SK-N-SH treated with all-trans-retinoic acid at 6 μM for 48 hours (cell line): ENCODE measurements around the gene ZNF500.

Source experiments
- ATAC-seq: fragments of 200-7000 bp; cut with Tn5 transposase; 3 replicates; pipeline ENCODE4 v1.9.1; 2020; ENCODE audit warnings: mild to moderate bottlenecking, moderate library complexity
- ARNTL ChIP-seq: fragments of 450-650 bp; formaldehyde crosslinking; IDR thresholded peaks from 2 replicates; pipeline ENCODE4 v1.5.0; 2020; ENCODE audit warnings: low read depth, mild to moderate bottlenecking, moderate library complexity, borderline replicate concordance
- BACH2 ChIP-seq: fragments of 250-450 bp; sonication (Bioruptor Pico); IDR thresholded peaks from 2 replicates; pipeline ENCODE4 v1.9.0; 2021; ENCODE audit warnings: mild to moderate bottlenecking, borderline replicate concordance
- CSRNP3 ChIP-seq: fragments of 250-450 bp; sonication (Bioruptor Pico); IDR thresholded peaks from 2 replicates; pipeline ENCODE4 v1.5.1; 2021; ENCODE audit warnings: mild to moderate bottlenecking, moderate library complexity
- ESRRG ChIP-seq: fragments of 250-450 bp; sonication (Bioruptor Pico); IDR thresholded peaks from 2 replicates; pipeline ENCODE4 v1.6.1; 2021; ENCODE audit warnings: mild to moderate bottlenecking
- GLIS3 ChIP-seq: fragments of 250-450 bp; sonication (Bioruptor Pico); IDR thresholded peaks from 2 replicates; pipeline ENCODE4 v1.5.0; 2020; ENCODE audit warnings: mild to moderate bottlenecking, moderate library complexity
- ISL1 ChIP-seq: fragments of 250-450 bp; sonication (Bioruptor Pico); IDR thresholded peaks from 2 replicates; pipeline ENCODE4 v2.1.2; 2022; ENCODE audit warnings: mild to moderate bottlenecking, moderate library complexity
- OSR1 ChIP-seq: fragments of 250-450 bp; sonication (Bioruptor Pico); IDR thresholded peaks from 2 replicates; pipeline ENCODE4 v1.8.0; 2022; ENCODE audit warnings: moderate library complexity, mild to moderate bottlenecking, inconsistent platforms
- PATZ1 ChIP-seq: fragments of 250-450 bp; sonication (Bioruptor Pico); IDR thresholded peaks from 2 replicates; pipeline ENCODE4 v1.8.0; 2020; ENCODE audit warnings: mild to moderate bottlenecking, moderate library complexity, borderline replicate concordance
- PPARA ChIP-seq: fragments of 250-450 bp; sonication (Bioruptor Pico); IDR thresholded peaks from 2 replicates; pipeline ENCODE4 v1.5.0; 2020; ENCODE audit warnings: mild to moderate bottlenecking, borderline replicate concordance
- RARB ChIP-seq: fragments of 250-450 bp; sonication (Bioruptor Pico); IDR thresholded peaks from 2 replicates; pipeline ENCODE4 v1.8.0; 2021; ENCODE audit warnings: mild to moderate bottlenecking, moderate library complexity
- SNAI2 ChIP-seq: fragments of 250-450 bp; sonication (Bioruptor Pico); IDR thresholded peaks from 2 replicates; pipeline ENCODE4 v1.5.0; 2020; ENCODE audit warnings: mild to moderate bottlenecking, moderate library complexity
- TCF4 ChIP-seq: fragments of 250-450 bp; sonication (Bioruptor Pico); IDR thresholded peaks from 2 replicates; pipeline ENCODE4 v1.8.0; 2021; ENCODE audit warnings: mild to moderate bottlenecking, moderate library complexity, borderline replicate concordance
- TOX ChIP-seq: fragments of 250-450 bp; sonication (Bioruptor Pico); IDR thresholded peaks from 2 replicates; pipeline ENCODE4 v1.8.0; 2021; ENCODE audit warnings: mild to moderate bottlenecking, moderate library complexity, borderline replicate concordance
- ZC3H10 ChIP-seq: fragments of 250-450 bp; sonication (Bioruptor Pico); IDR thresholded peaks from 2 replicates; pipeline ENCODE4 v1.5.1; 2021; ENCODE audit warnings: mild to moderate bottlenecking, moderate library complexity
- ZFP3 ChIP-seq: fragments of 250-450 bp; sonication (Bioruptor Pico); IDR thresholded peaks from 2 replicates; pipeline ENCODE4 v1.5.0; 2020; ENCODE audit warnings: mild to moderate bottlenecking, moderate library complexity
- ZFP30 ChIP-seq: fragments of 450-650 bp; formaldehyde crosslinking; IDR thresholded peaks from 2 replicates; pipeline ENCODE4 v1.5.0; 2022; ENCODE audit warnings: mild to moderate bottlenecking, moderate library complexity
- ZNF565 ChIP-seq: fragments of 450-650 bp; formaldehyde crosslinking; conservative IDR thresholded peaks from 2 replicates; pipeline ENCODE4 v1.5.0; 2020; ENCODE audit warnings: low read depth, mild to moderate bottlenecking, moderate library complexity
- ZNF70 ChIP-seq: fragments of 450-650 bp; formaldehyde crosslinking; IDR thresholded peaks from 2 replicates; pipeline ENCODE4 v1.5.0; 2020; ENCODE audit warnings: mild to moderate bottlenecking, moderate library complexity
- ZNF8 ChIP-seq: fragments of 450-650 bp; formaldehyde crosslinking; IDR thresholded peaks from 2 replicates; pipeline ENCODE4 v1.5.0; 2020; ENCODE audit warnings: mild to moderate bottlenecking, moderate library complexity
- TF ChIP-seq, protein P1 (sequence below): fragments of 250-450 bp; sonication (Bioruptor Pico); IDR thresholded peaks from 2 replicates; pipeline ENCODE4 v1.5.0; 2020; ENCODE audit warnings: mild to moderate bottlenecking, moderate library complexity

ZNF500 gene

DNA sequence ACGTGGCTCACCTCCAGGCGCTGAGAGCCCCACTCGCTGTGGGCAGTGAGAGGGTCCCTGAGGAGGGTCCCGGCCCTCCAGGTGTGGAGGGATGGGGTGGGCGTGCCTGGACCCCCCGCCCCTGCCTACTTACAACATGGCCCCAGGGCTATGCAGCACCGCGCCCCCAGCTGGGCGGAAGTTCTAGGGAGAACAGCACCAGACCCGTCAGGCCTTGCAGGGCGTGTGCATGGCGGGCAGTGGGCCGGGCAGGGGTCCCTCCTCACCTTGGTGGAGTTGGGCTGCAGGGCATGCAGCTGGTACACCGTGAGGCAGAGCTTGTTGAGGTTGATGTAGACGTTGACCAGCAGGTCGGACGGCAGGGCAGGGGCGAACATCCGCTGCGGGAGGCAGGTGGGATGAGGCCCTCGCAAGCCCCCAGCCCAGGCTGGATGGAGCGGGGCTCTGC lies 30.9 kb upstream of the ZNF500 start:
- TF ChIP-seq GLIS3 = no peak
- no peak for TF ChIP-seq CSRNP3 (CRISPR knock-in tag)
- TF ChIP-seq, protein P1, sequence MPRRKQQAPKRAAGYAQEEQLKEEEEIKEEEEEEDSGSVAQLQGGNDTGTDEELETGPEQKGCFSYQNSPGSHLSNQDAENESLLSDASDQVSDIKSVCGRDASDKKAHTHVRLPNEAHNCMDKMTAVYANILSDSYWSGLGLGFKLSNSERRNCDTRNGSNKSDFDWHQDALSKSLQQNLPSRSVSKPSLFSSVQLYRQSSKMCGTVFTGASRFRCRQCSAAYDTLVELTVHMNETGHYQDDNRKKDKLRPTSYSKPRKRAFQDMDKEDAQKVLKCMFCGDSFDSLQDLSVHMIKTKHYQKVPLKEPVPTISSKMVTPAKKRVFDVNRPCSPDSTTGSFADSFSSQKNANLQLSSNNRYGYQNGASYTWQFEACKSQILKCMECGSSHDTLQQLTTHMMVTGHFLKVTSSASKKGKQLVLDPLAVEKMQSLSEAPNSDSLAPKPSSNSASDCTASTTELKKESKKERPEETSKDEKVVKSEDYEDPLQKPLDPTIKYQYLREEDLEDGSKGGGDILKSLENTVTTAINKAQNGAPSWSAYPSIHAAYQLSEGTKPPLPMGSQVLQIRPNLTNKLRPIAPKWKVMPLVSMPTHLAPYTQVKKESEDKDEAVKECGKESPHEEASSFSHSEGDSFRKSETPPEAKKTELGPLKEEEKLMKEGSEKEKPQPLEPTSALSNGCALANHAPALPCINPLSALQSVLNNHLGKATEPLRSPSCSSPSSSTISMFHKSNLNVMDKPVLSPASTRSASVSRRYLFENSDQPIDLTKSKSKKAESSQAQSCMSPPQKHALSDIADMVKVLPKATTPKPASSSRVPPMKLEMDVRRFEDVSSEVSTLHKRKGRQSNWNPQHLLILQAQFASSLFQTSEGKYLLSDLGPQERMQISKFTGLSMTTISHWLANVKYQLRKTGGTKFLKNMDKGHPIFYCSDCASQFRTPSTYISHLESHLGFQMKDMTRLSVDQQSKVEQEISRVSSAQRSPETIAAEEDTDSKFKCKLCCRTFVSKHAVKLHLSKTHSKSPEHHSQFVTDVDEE (CRISPR knock-in tag) = no peak
- no peak for TF ChIP-seq PATZ1 (CRISPR knock-in tag)
- TF ChIP-seq ZNF8 = no peak
- no peak for TF ChIP-seq ESRRG (CRISPR knock-in tag)
- no peak for TF ChIP-seq BACH2 (CRISPR knock-in tag)
- TF ChIP-seq TOX (CRISPR knock-in tag) = no peak
- TF ChIP-seq ARNTL (CRISPR knock-in tag) = no peak
- no peak for TF ChIP-seq TCF4 (CRISPR knock-in tag)
- TF ChIP-seq ZNF70 = no peak
- no peak for TF ChIP-seq ZFP30 (CRISPR knock-in tag)
- no peak for TF ChIP-seq ZFP3 (CRISPR knock-in tag)
- ATAC-seq = no peak

DNA sequence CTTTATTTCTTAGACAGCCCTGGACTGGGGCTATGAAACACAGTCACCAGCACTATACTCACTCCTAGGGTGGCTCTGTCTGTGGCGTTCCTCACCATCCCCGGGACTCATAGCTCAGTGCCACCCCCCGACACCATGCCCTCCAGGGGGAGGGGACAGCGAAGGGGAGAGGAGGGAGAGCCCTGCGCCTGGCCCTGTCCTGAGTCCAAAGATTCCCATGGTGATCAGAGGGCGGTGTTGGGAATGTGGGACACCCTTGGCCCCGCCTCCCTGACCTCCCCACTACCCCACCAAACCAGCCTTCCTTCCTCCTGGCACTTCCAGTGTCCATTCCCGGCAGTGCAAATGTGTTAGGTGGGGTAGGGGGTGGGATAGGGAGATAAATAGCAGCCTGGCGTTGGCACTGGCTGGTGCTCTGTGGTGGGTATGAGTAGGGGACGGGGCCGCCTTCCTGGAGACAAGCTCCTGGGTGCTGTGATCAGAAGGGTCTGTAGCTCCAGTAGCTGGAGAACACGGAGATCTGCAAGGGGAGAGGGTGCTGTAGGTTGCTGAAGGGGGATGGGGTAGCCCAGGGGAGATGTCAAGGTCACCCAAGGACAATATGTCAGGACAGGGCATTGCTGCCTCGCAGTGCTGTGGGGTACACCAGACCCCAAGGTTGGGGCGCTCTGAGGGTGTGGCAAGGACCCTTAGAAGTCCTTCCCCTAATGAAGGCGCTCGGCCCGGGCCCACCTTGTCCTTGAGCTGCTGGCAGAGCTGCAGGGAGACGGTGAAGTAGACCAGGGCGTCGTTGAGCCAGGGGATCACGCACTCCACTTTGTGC lies 30.2 kb upstream of the ZNF500 start:
- ATAC-seq = no peak
- no peak for TF ChIP-seq GLIS3
- no peak for TF ChIP-seq ARNTL (CRISPR knock-in tag)
- TF ChIP-seq TOX (CRISPR knock-in tag) = no peak
- no peak for TF ChIP-seq CSRNP3 (CRISPR knock-in tag)
- TF ChIP-seq BACH2 (CRISPR knock-in tag) = no peak

GRCh38 chr16:4795828-4796572 lies 29.0 kb upstream of the ZNF500 start:
- TF ChIP-seq GLIS3 (no peak), ESRRG (CRISPR knock-in tag) (no peak), TCF4 (CRISPR knock-in tag) (no peak), ZNF8 (no peak), ISL1 (CRISPR knock-in tag) (no peak), ZFP30 (CRISPR knock-in tag) (no peak), PPARA (no peak), ZFP3 (CRISPR knock-in tag) (no peak), OSR1 (CRISPR knock-in tag) (no peak), CSRNP3 (CRISPR knock-in tag) (no peak), RARB (no peak), ZNF565 (no peak), SNAI2 (CRISPR knock-in tag) (no peak), ZC3H10 (CRISPR knock-in tag) (no peak)
- ATAC-seq = no peak
